GM12875 (cell line): ENCODE measurements around the gene IFI44L.

Experiments used
- H3K4me3 ChIP-seq: one replicate; pipeline ENCODE4 v1.5.1; 2011; ENCODE audit warnings: low read depth, low read length, control low read depth
- TF ChIP-seq, protein P1 (sequence below): IDR thresholded peaks from 2 replicates; pipeline ENCODE4 v1.5.1; 2011; ENCODE audit warnings: low read depth, mild to moderate bottlenecking, control low read depth, inconsistent platforms, low read length, moderate library complexity, borderline replicate concordance; ENCODE audit not compliant: insufficient read depth

Gene IFI44L

GRCh38 chr1:78630600-78630999 lies 10.4 kb downstream of the IFI44L start:
- TF ChIP-seq, protein P1, sequence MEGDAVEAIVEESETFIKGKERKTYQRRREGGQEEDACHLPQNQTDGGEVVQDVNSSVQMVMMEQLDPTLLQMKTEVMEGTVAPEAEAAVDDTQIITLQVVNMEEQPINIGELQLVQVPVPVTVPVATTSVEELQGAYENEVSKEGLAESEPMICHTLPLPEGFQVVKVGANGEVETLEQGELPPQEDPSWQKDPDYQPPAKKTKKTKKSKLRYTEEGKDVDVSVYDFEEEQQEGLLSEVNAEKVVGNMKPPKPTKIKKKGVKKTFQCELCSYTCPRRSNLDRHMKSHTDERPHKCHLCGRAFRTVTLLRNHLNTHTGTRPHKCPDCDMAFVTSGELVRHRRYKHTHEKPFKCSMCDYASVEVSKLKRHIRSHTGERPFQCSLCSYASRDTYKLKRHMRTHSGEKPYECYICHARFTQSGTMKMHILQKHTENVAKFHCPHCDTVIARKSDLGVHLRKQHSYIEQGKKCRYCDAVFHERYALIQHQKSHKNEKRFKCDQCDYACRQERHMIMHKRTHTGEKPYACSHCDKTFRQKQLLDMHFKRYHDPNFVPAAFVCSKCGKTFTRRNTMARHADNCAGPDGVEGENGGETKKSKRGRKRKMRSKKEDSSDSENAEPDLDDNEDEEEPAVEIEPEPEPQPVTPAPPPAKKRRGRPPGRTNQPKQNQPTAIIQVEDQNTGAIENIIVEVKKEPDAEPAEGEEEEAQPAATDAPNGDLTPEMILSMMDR, result no peak
- H3K4me3 ChIP-seq, result no peak overlapping the region

- no peak overlapping the region for H3K4me3 ChIP-seq
- TF ChIP-seq, protein P1, result no peak
Observed at GRCh38 chr1:78633209-78633608, 13.0 kb downstream of the IFI44L start.

DNA sequence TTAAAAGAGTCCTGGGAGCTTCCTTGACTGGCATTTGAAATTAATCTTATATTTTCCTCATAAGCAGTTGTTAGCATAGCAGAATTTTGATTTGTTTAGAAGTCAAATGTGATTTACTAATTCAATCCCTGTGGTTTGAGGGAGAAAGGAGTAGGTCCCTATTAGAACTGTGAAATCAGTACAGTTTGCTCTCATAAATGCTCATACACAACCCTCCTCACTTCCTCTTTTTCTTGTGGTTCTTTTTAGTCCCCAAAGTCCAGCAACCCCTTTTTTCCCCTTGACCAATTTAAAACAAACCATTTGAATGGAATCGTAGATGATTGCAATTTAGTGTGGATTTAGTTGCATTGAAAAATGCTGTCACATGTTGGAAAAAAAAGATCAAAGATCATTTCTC lies 20.2 kb downstream of the IFI44L start:
- TF ChIP-seq, protein P1, result no peak
- H3K4me3 ChIP-seq, result no peak overlapping the region

DNA sequence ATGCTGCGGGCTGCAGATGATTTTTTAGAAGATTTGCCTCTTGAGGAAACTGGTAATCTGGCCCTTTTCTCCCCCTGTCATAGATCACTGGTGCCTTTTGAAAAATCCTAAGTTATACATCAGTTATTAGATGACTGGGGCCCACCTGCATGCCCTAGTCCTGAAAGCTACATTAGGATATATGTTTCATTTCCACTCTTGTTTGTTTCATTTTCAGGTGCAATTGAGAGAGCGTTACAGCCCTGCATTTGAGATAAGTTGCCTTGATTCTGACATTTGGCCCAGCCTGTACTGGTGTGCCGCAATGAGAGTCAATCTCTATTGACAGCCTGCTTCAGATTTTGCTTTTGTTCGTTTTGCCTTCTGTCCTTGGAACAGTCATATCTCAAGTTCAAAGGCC lies 21.3 kb downstream of the IFI44L start:
- TF ChIP-seq, protein P1, result no peak
- no peak overlapping the region for H3K4me3 ChIP-seq

DNA sequence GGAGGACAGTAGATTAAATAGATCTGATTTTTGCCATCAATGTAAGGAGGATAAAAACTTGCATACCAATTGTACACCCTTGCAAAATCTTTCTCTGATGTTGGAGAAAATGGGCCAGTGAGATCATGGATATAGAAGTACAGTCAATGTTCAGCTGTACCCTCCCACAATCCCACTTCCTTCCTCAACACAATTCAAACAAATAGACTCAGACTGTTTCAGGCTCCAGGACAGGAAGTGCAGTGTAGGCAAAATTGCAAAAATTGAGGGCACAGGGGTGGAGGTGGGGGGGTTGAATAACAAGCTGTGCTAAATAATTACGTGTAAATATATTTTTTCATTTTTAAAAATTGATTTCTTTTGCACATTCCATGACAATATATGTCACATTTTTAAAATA lies 25.5 kb downstream of the IFI44L start:
- no peak overlapping the region for H3K4me3 ChIP-seq

DNA sequence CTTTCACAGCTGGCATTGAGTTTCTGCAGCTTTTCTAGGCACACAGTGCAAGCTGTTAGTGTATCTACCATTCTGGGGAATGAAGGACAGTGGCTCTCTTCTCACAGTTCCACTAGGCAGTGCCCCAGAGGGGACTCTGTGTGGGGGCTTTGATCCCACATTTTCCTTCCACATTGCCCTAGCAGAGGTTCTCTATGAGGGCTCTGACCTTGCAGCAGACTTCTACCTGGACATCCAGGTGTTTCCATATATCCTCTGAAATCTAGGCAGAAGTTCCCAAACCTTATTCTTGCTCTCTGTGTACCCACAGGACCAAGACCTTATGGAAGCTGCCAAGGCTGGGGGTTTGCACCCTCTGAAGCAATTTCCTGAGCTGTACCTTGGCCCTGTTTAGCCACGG lies 27.0 kb downstream of the IFI44L start:
- TF ChIP-seq, protein P1, result no peak
- no peak overlapping the region for H3K4me3 ChIP-seq

More for the DNA sequence above, 25.5 kb downstream of the IFI44L start:
- TF ChIP-seq, protein P1, result no peak

DNA sequence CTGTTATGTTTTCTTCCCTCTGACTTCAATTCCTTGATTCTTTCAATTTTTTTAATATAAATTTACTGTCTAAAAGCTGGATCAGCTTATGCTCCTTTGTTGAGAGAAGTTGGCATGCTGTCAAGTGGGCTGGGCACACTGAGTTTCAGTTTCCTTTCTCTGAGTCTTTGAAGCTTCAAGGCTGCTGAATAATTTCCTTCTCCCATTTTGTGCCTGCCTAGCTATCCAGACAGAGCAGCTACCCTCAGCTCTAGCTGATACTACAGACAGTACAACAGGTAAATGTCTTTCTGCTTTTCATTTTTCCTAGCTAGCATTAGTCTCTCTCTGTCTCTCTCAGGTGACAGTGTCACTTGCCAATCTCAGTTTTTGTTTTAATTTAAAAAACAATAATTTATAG lies 29.4 kb downstream of the IFI44L start, which contains the start of gene IFI44:
Gene IFI44, plus strand, starts transcription at position 204 of the 400 bp plus-strand sequence. CDS start 365 bp downstream, outside the sequence.
- peak within 1 kb of the TSS; percentile 52 for H3K4me3 ChIP-seq
- TF ChIP-seq, protein P1, result no peak
